Stimulated activated CD8-positive, alpha-beta memory T cell treated with anti-CD3 and anti-CD28 coated beads, Interleukin-4, amount 100 ng/mL, for 48 hours (primary cell): ENCODE data around the gene PLA2G6.

Experiments used
- DNase-seq: peaks from one replicate; pipeline ENCODE4 v3.0.0-alpha.2; 2020

PLA2G6 gene

GRCh38 chr22:38068641-38069371, 112.8 kb downstream of the PLA2G6 start:
- no peak for DNase-seq

GRCh38 chr22:38067761-38068360, 113.8 kb downstream of the PLA2G6 start:
- no peak for DNase-seq

- DNase-seq: no peak
These were observed 114.6 kb downstream of the PLA2G6 start for GRCh38 chr22:38067028-38067415.

- no peak for DNase-seq
These were observed 115.1 kb downstream of the PLA2G6 start for GRCh38 chr22:38066381-38067027.

GRCh38 chr22:38065539-38065938, 116.1 kb downstream of the PLA2G6 start:
- no peak for DNase-seq

GRCh38 chr22:38062791-38063190, 118.8 kb downstream of the PLA2G6 start:
- DNase-seq: no peak
